ENCODE measurements around the gene PRSS2. TPM values are rescaled to one million over a fixed set of nuclear protein-coding genes. Genes with fewer than 3 reads are reported as not detected.

Gene PRSS2
- total RNA-seq, 1 donor from 2014 or later = not detected

GRCh38 chr7:142811154-142811737 is 40.5 kb downstream of the PRSS2 start:
- H3K27me3 ChIP-seq (ENCODE audit: low read depth) = peaks cover 12% of the 10 kb centered on the region
- no peak overlapping the region for H3K27ac ChIP-seq
- ATAC-seq = peak in 1 of 2 donors; percentile 31
- intact Hi-C loops (cut with DNase I) = no loop called here
- H3K9me3 ChIP-seq = no peaks in the 10 kb centered on the region
- no peaks in the 10 kb centered on the region for H3K4me1 ChIP-seq
- DNase-seq = no peak
- H3K4me3 ChIP-seq = no peak overlapping the region
- peak; percentile 48 for TF ChIP-seq CTCF (IDR thresholded peaks at IDR 0.05)
- no peaks in the 10 kb centered on the region for H3K36me3 ChIP-seq

- Histone ChIP-seq H3K9me3 (no peaks in the 10 kb centered on the region), H3K4me1 (no peaks in the 10 kb centered on the region), H3K27me3 (ENCODE audit: low read depth) (peaks cover 13% of the 10 kb centered on the region), H3K36me3 (no peaks in the 10 kb centered on the region), H3K4me3 (no peak overlapping the region), H3K27ac (no peak overlapping the region)
- DNase-seq (no peak), ATAC-seq (no peak)
- intact Hi-C loops (cut with DNase I) = no loop called here
- TF ChIP-seq CTCF (IDR thresholded peaks at IDR 0.05) = no peak
These were observed 41.9 kb downstream of the PRSS2 start for GRCh38 chr7:142812437-142813215.

- TF ChIP-seq CTCF (IDR thresholded peaks at IDR 0.05) = no peak
- H3K27me3 ChIP-seq (ENCODE audit: low read depth) = peaks cover 13% of the 10 kb centered on the region
- no peaks in the 10 kb centered on the region for H3K36me3 ChIP-seq
- ATAC-seq (no peak), DNase-seq (no peak)
- H3K4me3 ChIP-seq = no peak overlapping the region
- intact Hi-C loops (cut with DNase I) = no loop called here
- no peaks in the 10 kb centered on the region for H3K9me3 ChIP-seq
- H3K4me1 ChIP-seq = no peaks in the 10 kb centered on the region
- no peak overlapping the region for H3K27ac ChIP-seq
These were observed 42.5 kb downstream of the PRSS2 start for GRCh38 chr7:142813226-142813625.

GRCh38 chr7:142813699-142814098 is 42.9 kb downstream of the PRSS2 start:
- ATAC-seq = no peak
- H3K4me1 ChIP-seq = no peaks in the 10 kb centered on the region
- intact Hi-C loops (cut with DNase I) = no loop called here

GRCh38 chr7:142814451-142814850 is 43.7 kb downstream of the PRSS2 start:
- DNase-seq = no peak
- Histone ChIP-seq H3K27me3 (ENCODE audit: low read depth) (peaks cover 13% of the 10 kb centered on the region), H3K36me3 (no peaks in the 10 kb centered on the region), H3K9me3 (no peaks in the 10 kb centered on the region), H3K27ac (no peak overlapping the region), H3K4me1 (no peaks in the 10 kb centered on the region), H3K4me3 (no peak overlapping the region)
- no peak for TF ChIP-seq CTCF (IDR thresholded peaks at IDR 0.05)
- no peak for ATAC-seq
- intact Hi-C loops (cut with DNase I) = no loop called here

More at GRCh38 chr7:142813699-142814098, 42.9 kb downstream of the PRSS2 start:
- no peaks in the 10 kb centered on the region for H3K36me3 ChIP-seq
- no peak overlapping the region for H3K4me3 ChIP-seq
- no peak for DNase-seq
- H3K9me3 ChIP-seq = no peaks in the 10 kb centered on the region
- TF ChIP-seq CTCF (IDR thresholded peaks at IDR 0.05) = no peak
- peaks cover 13% of the 10 kb centered on the region for H3K27me3 ChIP-seq (ENCODE audit: low read depth)
- no peak overlapping the region for H3K27ac ChIP-seq

Data from lower lobe of right lung (tissue), 2 donors.